OCI-LY7 (cell line): ENCODE measurements around the gene MLPH. TPM values are rescaled to one million over a fixed set of nuclear protein-coding genes. Genes with fewer than 3 reads are reported as not detected.

ENCODE experiments used
- BruUV-seq: library from RNA; stranded (reverse); fragments of 400-500 nt; replicated peaks from 2 replicates; lab custom pipeline; 2021; lab: Mats Ljungman, UMichigan
- CTCF ChIA-PET: fragments of 300-600 bp; sonication (Branson Sonifier 250); formaldehyde crosslinking; loops from one replicate; lab custom pipeline; 2022; ENCODE audit warnings: antibody characterized with exemption; ENCODE audit not compliant: unreplicated experiment; lab: Charles Lee
- POLR2A ChIA-PET: fragments of 300-600 bp; sonication (Branson Sonifier 250); formaldehyde crosslinking; loops from one replicate; lab custom pipeline; 2022; ENCODE audit warnings: antibody characterized with exemption; lab: Charles Lee
- DNase-seq: peaks from one replicate; pipeline ENCODE4 v3.0.0-alpha.2; 2015; ENCODE audit warnings: low spot score
- H2AFZ ChIP-seq: fragments of 200-600 bp; sonication (generic), shearing (Covaris generic); 2 replicates; pipeline ENCODE4 v1.6.1; 2014; ENCODE audit warnings: mild to moderate bottlenecking, antibody characterized with exemption, low read length, moderate library complexity
- H3K27ac ChIP-seq: fragments of 200-600 bp; sonication (generic); 2 replicates; pipeline ENCODE4 v1.5.1; 2014; ENCODE audit warnings: mixed run types, low read depth, mild to moderate bottlenecking, moderate library complexity, low read length, inconsistent platforms; ENCODE audit not compliant: poor library complexity, severe bottlenecking
- H3K36me3 ChIP-seq: fragments of 200-600 bp; sonication (generic); 2 replicates; pipeline ENCODE4 v1.6.1; 2014; ENCODE audit warnings: mild to moderate bottlenecking, antibody characterized with exemption, low read length, moderate library complexity, mixed read lengths; ENCODE audit not compliant: insufficient read depth
- H3K4me1 ChIP-seq: fragments of 200-600 bp; sonication (generic); 2 replicates; pipeline ENCODE4 v1.5.1; 2014; ENCODE audit warnings: mild to moderate bottlenecking, low read length; ENCODE audit not compliant: insufficient read depth, poor library complexity, severe bottlenecking
- H3K4me2 ChIP-seq: fragments of 200-600 bp; sonication (generic); 2 replicates; pipeline ENCODE4 v1.6.1; 2014; ENCODE audit warnings: mild to moderate bottlenecking, low read length
- H3K4me3 ChIP-seq: fragments of 200-600 bp; sonication (generic); 2 replicates; pipeline ENCODE4 v1.5.1; 2014; ENCODE audit warnings: mild to moderate bottlenecking, low read depth, low read length; ENCODE audit not compliant: poor library complexity, severe bottlenecking
- H3K79me2 ChIP-seq: fragments of 200-600 bp; sonication (generic); 2 replicates; pipeline ENCODE4 v1.6.1; 2016; ENCODE audit warnings: low read depth, mild to moderate bottlenecking, low read length, moderate library complexity, mixed read lengths; ENCODE audit not compliant: insufficient read depth
- H3K9me2 ChIP-seq: fragments of 200-600 bp; sonication (generic); 2 replicates; pipeline ENCODE4 v1.6.1; 2016; ENCODE audit warnings: mild to moderate bottlenecking, low read length, mixed read lengths; ENCODE audit not compliant: insufficient read depth
- H3K9me3 ChIP-seq: fragments of 200-600 bp; sonication (generic); 2 replicates; pipeline ENCODE4 v1.6.1; 2014; ENCODE audit warnings: mild to moderate bottlenecking, mixed run types, low read length, mixed read lengths
- H4K20me1 ChIP-seq: fragments of 200-600 bp; sonication (generic); 2 replicates; pipeline ENCODE4 v1.6.1; 2014; ENCODE audit warnings: mild to moderate bottlenecking, antibody characterized with exemption, low read length, moderate library complexity, mixed read lengths; ENCODE audit not compliant: insufficient read depth
- CTCF ChIP-seq: fragments of 200-600 bp; sonication (generic); conservative IDR thresholded peaks from 2 replicates; pipeline ENCODE4 v1.5.1; 2014; ENCODE audit warnings: mild to moderate bottlenecking, antibody characterized with exemption, low read length, moderate library complexity, mixed read lengths
- EZH2phosphoT487 ChIP-seq: fragments of 200-600 bp; sonication (generic); IDR thresholded peaks from 2 replicates; pipeline ENCODE4 v1.6.1; 2018; ENCODE audit warnings: low read depth, borderline replicate concordance, mild to moderate bottlenecking, mixed run types, antibody characterized with exemption, low read length, moderate library complexity, mixed read lengths
- intact Hi-C: fragments of 100-400 bp; cut with micrococcal nuclease; formaldehyde crosslinking; loops from one replicate; pipeline ENCODE4 v1.10.0; 2022; ENCODE audit not compliant: unreplicated experiment
- total RNA-seq, 2 experiments: library from RNA; depleted of rRNA in 1 of 2; stranded (reverse); fragments of >200 nt in 1 of 2; shearing (Covaris generic) in 1 of 2; gene quantifications; 2 replicates each; pipeline ENCODE4 v1.2.3, GENCODE V29; 2014 to 2022

The MLPH gene
- total RNA-seq, 2 experiments from 2014 or later, result not detected

- CTCF ChIA-PET, result no interaction called here
These were observed 29.6 kb upstream of the MLPH start for GRCh38 chr2:237457388-237457941.

GRCh38 chr2:237458519-237458918 is 28.5 kb upstream of the MLPH start:
- BruUV-seq, result no TSS peak

More at GRCh38 chr2:237457388-237457941, 29.6 kb upstream of the MLPH start:
- no peak for TF ChIP-seq CTCF
- no peak for TF ChIP-seq EZH2phosphoT487
- Histone ChIP-seq H3K9me2 (no peaks in the 10 kb centered on the region), H3K36me3 (no peaks in the 10 kb centered on the region), H2AFZ (no peak overlapping the region), H3K79me2 (no peaks in the 10 kb centered on the region), H3K9me3 (no peaks in the 10 kb centered on the region), H3K4me2 (no peak overlapping the region), H3K27ac (no peak overlapping the region), H3K4me3 (no peak overlapping the region), H4K20me1 (no peaks in the 10 kb centered on the region), H3K4me1 (no peaks in the 10 kb centered on the region)
- no peak for DNase-seq
- BruUV-seq, result no TSS peak
- POLR2A ChIA-PET, result no interaction called here
- intact Hi-C loops, result no loop called here

More at GRCh38 chr2:237458519-237458918, 28.5 kb upstream of the MLPH start:
- TF ChIP-seq EZH2phosphoT487 (no peak), CTCF (no peak)
- no peaks in the 10 kb centered on the region for H3K9me2 ChIP-seq
- ChIA-PET CTCF (no interaction called here), POLR2A (no interaction called here)
- H3K79me2 ChIP-seq, result no peaks in the 10 kb centered on the region
- no peak overlapping the region for H3K4me3 ChIP-seq
- H3K4me2 ChIP-seq, result no peak overlapping the region
- no peaks in the 10 kb centered on the region for H3K4me1 ChIP-seq
- no peaks in the 10 kb centered on the region for H3K9me3 ChIP-seq
- no peak for DNase-seq
- no peaks in the 10 kb centered on the region for H4K20me1 ChIP-seq
- no peak overlapping the region for H2AFZ ChIP-seq
- intact Hi-C loops, result no loop called here
- H3K36me3 ChIP-seq, result no peaks in the 10 kb centered on the region
- H3K27ac ChIP-seq, result no peak overlapping the region
